ENCODE results near the gene ZMYM5.
"Not testable (repeated sequence)": the region's sequence is repeated elsewhere in the genome, so short reads cannot be mapped to it uniquely, and the experiment has no call there.

ZMYM5 gene

GRCh38 chr13:19818223-19818842 lies 45.1 kb downstream of the ZMYM5 start:
- DNase-seq (ENCODE audit: low read depth), result peak; percentile 26

GRCh38 chr13:19817510-19818158 lies 45.8 kb downstream of the ZMYM5 start:
- DNase-seq (ENCODE audit: low read depth), result no peak

- no peak for DNase-seq (ENCODE audit: low read depth)
Observed at GRCh38 chr13:19817106-19817505, 46.3 kb downstream of the ZMYM5 start.

GRCh38 chr13:19815842-19816241 lies 47.6 kb downstream of the ZMYM5 start:
- not testable (repeated sequence) for DNase-seq (ENCODE audit: low read depth)

- peak; percentile 11 for DNase-seq (ENCODE audit: low read depth)
Observed at GRCh38 chr13:19810996-19811881, 52.2 kb downstream of the ZMYM5 start.

GRCh38 chr13:19810151-19810550 lies 53.3 kb downstream of the ZMYM5 start:
- DNase-seq (ENCODE audit: low read depth), result no peak

GRCh38 chr13:19805765-19806164 lies 57.7 kb downstream of the ZMYM5 start:
- DNase-seq (ENCODE audit: low read depth), result no peak

- DNase-seq (ENCODE audit: low read depth), result no peak
Observed at GRCh38 chr13:19795956-19796355, 67.5 kb downstream of the ZMYM5 start.

GRCh38 chr13:19794631-19795030 lies 68.8 kb downstream of the ZMYM5 start:
- no peak for DNase-seq (ENCODE audit: low read depth)

- no peak for DNase-seq (ENCODE audit: low read depth)
Observed at GRCh38 chr13:19791953-19792537, 71.4 kb downstream of the ZMYM5 start.

GRCh38 chr13:19782727-19783682 lies 80.4 kb downstream of the ZMYM5 start, which contains the start of gene PSPC1:
Gene PSPC1, minus strand, starts transcription at chr13:19782945. Its CDS starts 188 bp downstream, at chr13:19782757.
- DNase-seq (ENCODE audit: low read depth), result peak; percentile 88

GRCh38 chr13:19782049-19782726 lies 81.3 kb downstream of the ZMYM5 start:
- peak; percentile 59 for DNase-seq (ENCODE audit: low read depth)

GRCh38 chr13:19781526-19781925 lies 81.9 kb downstream of the ZMYM5 start:
- no peak for DNase-seq (ENCODE audit: low read depth)

GRCh38 chr13:19780753-19781418 lies 82.6 kb downstream of the ZMYM5 start:
- DNase-seq (ENCODE audit: low read depth), result not testable (repeated sequence)
